ENCODE measurements around the gene ZNF680. TPM values are rescaled to one million over a fixed set of nuclear protein-coding genes. Genes with fewer than 3 reads are reported as not detected.

ZNF680 gene
- total RNA-seq, 3 donors from 2014 or later (not counting 1 experiment from before 2014, with no cell fraction given): 8.9 to 17.9 (median 10.2) TPM

DNA sequence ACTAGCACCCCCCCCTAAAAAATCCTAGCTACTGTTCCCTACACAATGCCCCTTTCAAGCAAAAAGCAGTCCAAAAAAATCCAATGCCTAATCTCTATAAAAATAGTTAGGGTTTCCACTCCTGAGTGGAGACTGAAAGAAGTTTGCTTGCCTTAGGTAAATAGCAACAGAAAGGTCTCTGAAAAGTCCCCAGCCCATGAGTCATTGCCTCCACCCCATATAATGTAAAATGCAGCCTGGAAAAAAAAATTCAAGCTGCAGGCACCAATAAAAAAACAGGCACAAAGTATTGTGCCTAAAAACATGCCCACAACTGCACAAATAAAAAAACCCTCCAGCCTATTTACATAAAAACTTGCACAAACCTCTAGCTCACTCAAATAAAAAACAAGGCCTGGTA is 47.5 kb downstream of the ZNF680 start:
- ATAC-seq: no peak
- no peaks in the 10 kb centered on the region for H3K36me3 ChIP-seq (ENCODE audit: control insufficient read depth, insufficient read depth, low read length)
- Mint-ChIP-seq H3K9me3 (peaks cover 18 to 28% of the 10 kb centered on the region in 2 donors), H3K27ac (no peak overlapping the region), H3K4me3 (no peak overlapping the region), H3K27me3 (ENCODE audit: low read depth in 2 of 2) (no peaks in the 10 kb centered on the region), H3K4me1 (peaks cover 4 to 8% of the 10 kb centered on the region in 2 donors), H3K36me3 (peaks cover 51% of the 10 kb centered on the region)
- H3K27me3 ChIP-seq (ENCODE audit: control insufficient read depth, insufficient read depth, low read length): no peaks in the 10 kb centered on the region
- H3K4me3 ChIP-seq (ENCODE audit: low read length): no peak overlapping the region
- TF ChIP-seq, protein P1, sequence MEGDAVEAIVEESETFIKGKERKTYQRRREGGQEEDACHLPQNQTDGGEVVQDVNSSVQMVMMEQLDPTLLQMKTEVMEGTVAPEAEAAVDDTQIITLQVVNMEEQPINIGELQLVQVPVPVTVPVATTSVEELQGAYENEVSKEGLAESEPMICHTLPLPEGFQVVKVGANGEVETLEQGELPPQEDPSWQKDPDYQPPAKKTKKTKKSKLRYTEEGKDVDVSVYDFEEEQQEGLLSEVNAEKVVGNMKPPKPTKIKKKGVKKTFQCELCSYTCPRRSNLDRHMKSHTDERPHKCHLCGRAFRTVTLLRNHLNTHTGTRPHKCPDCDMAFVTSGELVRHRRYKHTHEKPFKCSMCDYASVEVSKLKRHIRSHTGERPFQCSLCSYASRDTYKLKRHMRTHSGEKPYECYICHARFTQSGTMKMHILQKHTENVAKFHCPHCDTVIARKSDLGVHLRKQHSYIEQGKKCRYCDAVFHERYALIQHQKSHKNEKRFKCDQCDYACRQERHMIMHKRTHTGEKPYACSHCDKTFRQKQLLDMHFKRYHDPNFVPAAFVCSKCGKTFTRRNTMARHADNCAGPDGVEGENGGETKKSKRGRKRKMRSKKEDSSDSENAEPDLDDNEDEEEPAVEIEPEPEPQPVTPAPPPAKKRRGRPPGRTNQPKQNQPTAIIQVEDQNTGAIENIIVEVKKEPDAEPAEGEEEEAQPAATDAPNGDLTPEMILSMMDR (IDR thresholded peaks at IDR 0.05): no peak
- DNase-seq: no peak
- no peak overlapping the region for H3K27ac ChIP-seq (ENCODE audit: low read length)
- H3K9me3 ChIP-seq (ENCODE audit: control insufficient read depth, insufficient read depth, low read length): peaks cover 23% of the 10 kb centered on the region
- intact Hi-C loops (cut with micrococcal nuclease): no loop called here
- H3K4me1 ChIP-seq (ENCODE audit: control insufficient read depth, insufficient read depth, low read length): no peaks in the 10 kb centered on the region

DNA sequence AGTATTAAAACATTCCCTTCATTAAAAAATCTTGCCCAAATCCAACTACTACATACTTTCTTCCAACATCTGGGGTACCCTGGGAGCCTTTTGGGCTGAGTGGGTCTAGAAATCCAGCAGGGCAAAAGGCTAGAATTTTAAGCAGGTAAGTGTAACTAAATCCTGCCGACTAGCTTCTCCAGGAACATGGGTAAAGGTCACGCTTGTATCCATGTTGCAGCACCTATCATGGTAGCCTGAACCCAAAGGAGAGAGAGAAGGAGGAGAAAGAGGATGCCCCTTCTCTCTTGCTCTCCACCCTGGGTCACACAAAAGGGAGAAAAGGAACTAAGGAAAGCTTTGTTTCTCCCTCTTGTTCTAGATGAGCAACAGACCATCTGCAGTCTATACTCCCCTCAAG is 53.3 kb downstream of the ZNF680 start:
- Histone ChIP-seq H3K27me3 (ENCODE audit: control insufficient read depth, insufficient read depth, low read length) (no peaks in the 10 kb centered on the region), H3K36me3 (ENCODE audit: control insufficient read depth, insufficient read depth, low read length) (no peaks in the 10 kb centered on the region), H3K27ac (ENCODE audit: low read length) (no peak overlapping the region), H3K4me1 (ENCODE audit: control insufficient read depth, insufficient read depth, low read length) (no peaks in the 10 kb centered on the region), H3K9me3 (ENCODE audit: control insufficient read depth, insufficient read depth, low read length) (peaks cover 32% of the 10 kb centered on the region), H3K4me3 (ENCODE audit: low read length) (no peak overlapping the region)
- TF ChIP-seq, protein P1 (IDR thresholded peaks at IDR 0.05): no peak
- no peak overlapping the region for H3K4me3 Mint-ChIP-seq
- intact Hi-C loops (cut with micrococcal nuclease): no loop called here
- no peak for ATAC-seq
- H3K27me3 Mint-ChIP-seq (ENCODE audit: low read depth in 2 of 2): no peaks in the 10 kb centered on the region
- 100% methylated on average over 2 of the region's 2 CpGs for WGBS (ENCODE audit: insufficient coverage)
- no peaks in the 10 kb centered on the region for H3K4me1 Mint-ChIP-seq
- H3K36me3 Mint-ChIP-seq: peaks cover 29% of the 10 kb centered on the region
- H3K9me3 Mint-ChIP-seq: peaks cover 0 to 11% of the 10 kb centered on the region in 2 donors
- DNase-seq: no peak
- H3K27ac Mint-ChIP-seq: no peak overlapping the region

DNA sequence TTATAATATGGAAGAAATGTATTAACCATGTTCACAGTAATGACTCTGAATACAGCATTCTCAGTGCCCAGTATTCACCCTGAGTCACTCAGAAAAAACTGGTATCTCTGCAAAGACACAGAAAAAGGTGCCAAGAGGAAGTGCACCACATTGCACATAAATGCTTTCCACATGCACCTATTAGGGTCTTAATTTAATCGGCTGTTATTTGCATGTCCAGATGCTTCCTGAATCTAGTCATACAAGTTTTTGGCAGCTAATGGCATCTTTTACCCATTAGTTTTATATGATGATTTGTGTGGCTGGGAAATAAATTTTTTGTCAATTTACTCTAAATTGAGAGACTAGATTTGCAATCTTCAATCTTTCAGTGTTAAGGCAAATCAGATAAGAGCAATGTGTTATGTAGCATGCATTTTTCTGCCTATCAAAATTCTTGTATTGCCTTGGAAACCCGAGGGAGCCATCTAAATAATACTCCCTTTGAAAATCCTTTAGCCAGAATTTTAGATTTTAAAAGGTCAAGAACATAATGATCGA is 58.2 kb downstream of the ZNF680 start:
- H3K36me3 Mint-ChIP-seq: peaks cover 50% of the 10 kb centered on the region
- H3K4me1 Mint-ChIP-seq: no peaks in the 10 kb centered on the region
- ATAC-seq: no peak
- no peaks in the 10 kb centered on the region for H3K36me3 ChIP-seq (ENCODE audit: control insufficient read depth, insufficient read depth, low read length)
- no peak for DNase-seq
- H3K9me3 Mint-ChIP-seq: peaks cover 9 to 27% of the 10 kb centered on the region in 2 donors
- no peaks in the 10 kb centered on the region for H3K4me1 ChIP-seq (ENCODE audit: control insufficient read depth, insufficient read depth, low read length)
- TF ChIP-seq, protein P1 (IDR thresholded peaks at IDR 0.05): no peak
- WGBS (ENCODE audit: insufficient coverage): 89% methylated on average over 3 of the region's 3 CpGs
- no peak overlapping the region for H3K27ac ChIP-seq (ENCODE audit: low read length)
- no peak overlapping the region for H3K4me3 ChIP-seq (ENCODE audit: low read length)
- no peak overlapping the region for H3K27ac Mint-ChIP-seq
- H3K27me3 ChIP-seq (ENCODE audit: control insufficient read depth, insufficient read depth, low read length): no peaks in the 10 kb centered on the region
- H3K27me3 Mint-ChIP-seq (ENCODE audit: low read depth in 2 of 2): no peaks in the 10 kb centered on the region
- no peak overlapping the region for H3K4me3 Mint-ChIP-seq
- intact Hi-C loops (cut with micrococcal nuclease): no loop called here
- peaks cover 56% of the 10 kb centered on the region for H3K9me3 ChIP-seq (ENCODE audit: control insufficient read depth, insufficient read depth, low read length)

DNA sequence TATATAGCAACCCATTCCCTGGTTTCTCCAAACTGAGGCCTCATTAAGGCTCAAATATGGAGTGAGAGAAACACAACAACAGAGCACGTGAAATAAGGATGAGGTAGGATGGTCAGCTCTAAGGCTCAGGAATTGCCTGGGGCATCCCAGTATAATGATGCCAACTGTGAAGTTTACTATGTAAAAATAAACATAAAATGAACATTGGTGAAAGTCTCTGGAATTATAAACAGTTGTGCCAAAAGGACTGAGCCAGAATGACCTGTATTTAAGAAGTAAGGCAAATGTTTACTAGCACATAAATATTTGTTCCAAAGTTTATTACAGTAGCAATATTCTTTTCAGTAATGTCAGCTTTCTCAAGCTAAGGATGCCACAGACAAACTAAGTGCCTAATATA is 64.6 kb downstream of the ZNF680 start:
- Mint-ChIP-seq H3K27ac (no peak overlapping the region), H3K9me3 (peaks cover 11 to 18% of the 10 kb centered on the region in 2 donors), H3K27me3 (ENCODE audit: low read depth in 2 of 2) (no peaks in the 10 kb centered on the region), H3K4me3 (no peak overlapping the region), H3K4me1 (no peaks in the 10 kb centered on the region), H3K36me3 (peaks cover 22% of the 10 kb centered on the region)
- Histone ChIP-seq H3K27me3 (ENCODE audit: control insufficient read depth, insufficient read depth, low read length) (no peaks in the 10 kb centered on the region), H3K4me1 (ENCODE audit: control insufficient read depth, insufficient read depth, low read length) (no peaks in the 10 kb centered on the region), H3K36me3 (ENCODE audit: control insufficient read depth, insufficient read depth, low read length) (no peaks in the 10 kb centered on the region), H3K9me3 (ENCODE audit: control insufficient read depth, insufficient read depth, low read length) (peaks cover 54% of the 10 kb centered on the region), H3K4me3 (ENCODE audit: low read length) (no peak overlapping the region), H3K27ac (ENCODE audit: low read length) (no peak overlapping the region)
- intact Hi-C loops (cut with micrococcal nuclease): no loop called here
- ATAC-seq: no peak
- 100% methylated on average over 1 of the region's 1 CpG for whole genome bisulfite sequencing (ENCODE audit: insufficient coverage)
- TF ChIP-seq, protein P1 (IDR thresholded peaks at IDR 0.05): no peak
- no peak for DNase-seq
